ENCODE measurements around the gene SMC1B. TPM values are rescaled to one million over a fixed set of nuclear protein-coding genes. Genes with fewer than 3 reads are reported as not detected.
"Not testable (repeated sequence)": the region's sequence is repeated elsewhere in the genome, so short reads cannot be mapped to it uniquely, and the experiment has no call there.

SMC1B gene
- total RNA-seq, 1 donor = 0.10 TPM

GRCh38 chr22:45304971-45305370 lies 108.4 kb downstream of the SMC1B start:
- Histone ChIP-seq H3K27me3 (ENCODE audit: insufficient read depth, low read length) (no peaks in the 10 kb centered on the region), H3K4me1 (ENCODE audit: insufficient read depth, low read length) (peaks cover 14% of the 10 kb centered on the region), H3K4me3 (ENCODE audit: low read length) (no peak overlapping the region), H3K9me3 (ENCODE audit: low read depth, low read length) (no peaks in the 10 kb centered on the region)

GRCh38 chr22:45303181-45303580 lies 110.2 kb downstream of the SMC1B start:
- H3K4me3 ChIP-seq (ENCODE audit: low read length) = no peak overlapping the region
- H3K4me1 ChIP-seq (ENCODE audit: insufficient read depth, low read length) = peaks cover 4% of the 10 kb centered on the region
- H3K9me3 ChIP-seq (ENCODE audit: low read depth, low read length) = no peaks in the 10 kb centered on the region
- no peaks in the 10 kb centered on the region for H3K27me3 ChIP-seq (ENCODE audit: insufficient read depth, low read length)

- peaks cover 4% of the 10 kb centered on the region for H3K4me1 ChIP-seq (ENCODE audit: insufficient read depth, low read length)
- H3K27me3 ChIP-seq (ENCODE audit: insufficient read depth, low read length) = no peaks in the 10 kb centered on the region
- no peaks in the 10 kb centered on the region for H3K9me3 ChIP-seq (ENCODE audit: low read depth, low read length)
Observed at GRCh38 chr22:45302751-45303150, 110.6 kb downstream of the SMC1B start.

GRCh38 chr22:45298934-45299505 lies 114.4 kb downstream of the SMC1B start:
- H3K9me3 ChIP-seq (ENCODE audit: low read depth, low read length) = no peaks in the 10 kb centered on the region
- no peak overlapping the region for H3K4me3 ChIP-seq (ENCODE audit: low read length)
- no peaks in the 10 kb centered on the region for H3K27me3 ChIP-seq (ENCODE audit: insufficient read depth, low read length)
- peaks cover 24% of the 10 kb centered on the region for H3K4me1 ChIP-seq (ENCODE audit: insufficient read depth, low read length)

More at GRCh38 chr22:45302751-45303150, 110.6 kb downstream of the SMC1B start:
- H3K4me3 ChIP-seq (ENCODE audit: low read length) = no peak overlapping the region

GRCh38 chr22:45296628-45297297 lies 116.6 kb downstream of the SMC1B start:
- Histone ChIP-seq H3K9me3 (ENCODE audit: low read depth, low read length) (no peaks in the 10 kb centered on the region), H3K4me3 (ENCODE audit: low read length) (no peak overlapping the region), H3K4me1 (ENCODE audit: insufficient read depth, low read length) (peaks cover 38% of the 10 kb centered on the region), H3K27me3 (ENCODE audit: insufficient read depth, low read length) (no peaks in the 10 kb centered on the region)

GRCh38 chr22:45295492-45295891 lies 117.9 kb downstream of the SMC1B start:
- Histone ChIP-seq H3K9me3 (ENCODE audit: low read depth, low read length) (no peaks in the 10 kb centered on the region), H3K4me3 (ENCODE audit: low read length) (no peak overlapping the region), H3K27me3 (ENCODE audit: insufficient read depth, low read length) (no peaks in the 10 kb centered on the region), H3K4me1 (ENCODE audit: insufficient read depth, low read length) (peaks cover 50% of the 10 kb centered on the region)

- not testable (repeated sequence) for H3K9me3 ChIP-seq (ENCODE audit: low read depth, low read length); H3K4me3 ChIP-seq (ENCODE audit: low read length); H3K27me3 ChIP-seq (ENCODE audit: insufficient read depth, low read length)
- H3K4me1 ChIP-seq (ENCODE audit: insufficient read depth, low read length) = peaks cover 51% of the 10 kb centered on the region
Observed at GRCh38 chr22:45295004-45295403, 118.4 kb downstream of the SMC1B start.

Other genes with a start within 250 kb of the SMC1B start
- 96.7 TPM for gene NUP50, start 249.7 kb downstream of the SMC1B start, total RNA-seq
- gene KIAA0930, start 172.7 kb downstream of the SMC1B start, total RNA-seq = 20.5 TPM
- gene UPK3A, start 128.7 kb downstream of the SMC1B start, total RNA-seq = 0.94 TPM
- 37.7 TPM for gene FAM118A, start 103.7 kb downstream of the SMC1B start, total RNA-seq
- gene RIBC2, start 94 bp upstream of the SMC1B start, total RNA-seq = 0.31 TPM
- 0.10 TPM for gene FBLN1, start 89.3 kb upstream of the SMC1B start, total RNA-seq